ENCODE results near the gene BFSP2. TPM values are rescaled to one million over a fixed set of nuclear protein-coding genes. Genes with fewer than 3 reads are reported as not detected.

Gene BFSP2
- total and polyA plus RNA-seq, 2 donors (not counting 3 experiments of a cell fraction or from before 2014, with no cell fraction given): not detected

DNA sequence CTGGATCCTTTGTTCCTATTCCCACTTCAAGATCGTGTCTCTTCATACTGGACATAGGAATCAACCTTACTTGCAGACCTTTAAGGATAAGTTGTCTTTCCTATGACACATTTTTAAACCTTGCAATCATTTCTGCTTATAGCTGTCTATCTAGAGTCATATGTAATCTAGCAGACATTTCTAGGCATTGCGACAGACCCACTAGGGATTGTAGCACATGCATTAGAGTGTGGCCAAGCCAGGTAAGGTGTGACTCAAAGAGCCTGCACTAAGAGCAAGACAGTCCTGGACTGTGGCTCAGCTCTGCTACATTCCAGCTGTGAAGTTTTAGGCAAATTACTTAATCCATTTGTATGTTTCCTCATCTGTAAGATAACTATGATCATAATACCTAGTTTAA is 38.8 kb upstream of the BFSP2 start:
- H3K4me1 ChIP-seq (ENCODE audit: control insufficient read depth, extremely low read depth, insufficient read depth, low read length): no peaks in the 10 kb centered on the region
- H3K9me1 ChIP-seq (replicated peaks; ENCODE audit: control insufficient read depth, extremely low read depth, insufficient read depth, low read length): no peaks in the 10 kb centered on the region
- intact Hi-C loops (cut with micrococcal nuclease) (no loop called here), dilution Hi-C loops (cut with MboI; ENCODE audit: extremely low pct_ligation_motif_present, low sequenced_read_pairs) (no loop called here)
- no peak overlapping the region for H3K27ac ChIP-seq (ENCODE audit: insufficient read depth, low read depth, low read length)
- H3K9ac ChIP-seq (replicated peaks; ENCODE audit: extremely low read depth, insufficient read depth, low read length): no peak overlapping the region
- TF ChIP-seq, protein P1, sequence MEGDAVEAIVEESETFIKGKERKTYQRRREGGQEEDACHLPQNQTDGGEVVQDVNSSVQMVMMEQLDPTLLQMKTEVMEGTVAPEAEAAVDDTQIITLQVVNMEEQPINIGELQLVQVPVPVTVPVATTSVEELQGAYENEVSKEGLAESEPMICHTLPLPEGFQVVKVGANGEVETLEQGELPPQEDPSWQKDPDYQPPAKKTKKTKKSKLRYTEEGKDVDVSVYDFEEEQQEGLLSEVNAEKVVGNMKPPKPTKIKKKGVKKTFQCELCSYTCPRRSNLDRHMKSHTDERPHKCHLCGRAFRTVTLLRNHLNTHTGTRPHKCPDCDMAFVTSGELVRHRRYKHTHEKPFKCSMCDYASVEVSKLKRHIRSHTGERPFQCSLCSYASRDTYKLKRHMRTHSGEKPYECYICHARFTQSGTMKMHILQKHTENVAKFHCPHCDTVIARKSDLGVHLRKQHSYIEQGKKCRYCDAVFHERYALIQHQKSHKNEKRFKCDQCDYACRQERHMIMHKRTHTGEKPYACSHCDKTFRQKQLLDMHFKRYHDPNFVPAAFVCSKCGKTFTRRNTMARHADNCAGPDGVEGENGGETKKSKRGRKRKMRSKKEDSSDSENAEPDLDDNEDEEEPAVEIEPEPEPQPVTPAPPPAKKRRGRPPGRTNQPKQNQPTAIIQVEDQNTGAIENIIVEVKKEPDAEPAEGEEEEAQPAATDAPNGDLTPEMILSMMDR (IDR thresholded peaks at IDR 0.05; ENCODE audit: extremely low read depth in 1 of 2, insufficient read depth in 1 of 2, low read depth in 1 of 2, low read length in 2 of 2): no peak
- TF ChIP-seq, protein P2, sequence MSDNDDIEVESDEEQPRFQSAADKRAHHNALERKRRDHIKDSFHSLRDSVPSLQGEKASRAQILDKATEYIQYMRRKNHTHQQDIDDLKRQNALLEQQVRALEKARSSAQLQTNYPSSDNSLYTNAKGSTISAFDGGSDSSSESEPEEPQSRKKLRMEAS (IDR thresholded peaks at IDR 0.05; ENCODE audit: insufficient read depth, insufficient read length): no peak
- TF ChIP-seq POLR2A (IDR thresholded peaks at IDR 0.05; ENCODE audit: low read depth, low read length): no peak
- TF ChIP-seq GATA2 (IDR thresholded peaks at IDR 0.05; ENCODE audit: insufficient read depth, insufficient read length, low read depth, low read length): no peak
- TF ChIP-seq JUN (IDR thresholded peaks at IDR 0.05; ENCODE audit: borderline replicate concordance, insufficient read depth, insufficient read length, low read depth): no peak
- no peak for TF ChIP-seq MYC (IDR thresholded peaks at IDR 0.05; ENCODE audit: low read depth, low read length)
- TF ChIP-seq FOS (IDR thresholded peaks at IDR 0.05; ENCODE audit: borderline replicate concordance, insufficient read depth, low read length): no peak
- TF ChIP-seq EZH2 (IDR thresholded peaks at IDR 0.05; ENCODE audit: borderline replicate concordance, low read depth, low read length, severe bottlenecking): no peak
- no peak for TF ChIP-seq POLR2AphosphoS5 (IDR thresholded peaks at IDR 0.05; ENCODE audit: insufficient read depth, low read depth, low read length)
- H3K27me3 ChIP-seq (ENCODE audit: control insufficient read depth in 2 of 2, insufficient read depth in 2 of 2, low read length in 2 of 2): peaks cover 2 to 6% of the 10 kb centered on the region in 2 experiments
- no TSS peak for BruUV-seq (replicated peaks)
- no peak overlapping the region for H3K4me2 ChIP-seq (ENCODE audit: insufficient read depth, low read length)
- CTCF ChIA-PET: interaction anchor here (0.6 kb wide), 1 partner anchor 320 kb away, joined by 3 read pairs; no protein-coding TSS in a partner anchor
- no peak for DNase-seq (ENCODE audit: low read depth, low spot score)
- POLR2A ChIA-PET: no interaction called here
- H3K79me2 ChIP-seq (ENCODE audit: control insufficient read depth, insufficient read depth, low read length): no peaks in the 10 kb centered on the region
- H3K4me3 ChIP-seq (replicated peaks in 1 of 3; ENCODE audit: insufficient read depth in 1 of 3, low read depth in 1 of 3, low read length in 3 of 3): no peak overlapping the region
- H2AFZ ChIP-seq (ENCODE audit: low read depth, low read length): no peak overlapping the region
- no peaks in the 10 kb centered on the region for H4K20me1 ChIP-seq (replicated peaks; ENCODE audit: control insufficient read depth, extremely low read depth, insufficient read depth, low read length)
- no peak for FAIRE-seq
- H3K36me3 ChIP-seq (ENCODE audit: control insufficient read depth in 2 of 2, extremely low read depth in 1 of 2, insufficient read depth in 2 of 2, low read length in 2 of 2): no peaks in the 10 kb centered on the region
- no peaks in the 10 kb centered on the region for H3K9me3 ChIP-seq (replicated peaks; ENCODE audit: control insufficient read depth, insufficient read depth, low read length)
